GM23338 (cell line): ENCODE data around the gene ADGRG1. TPM values are rescaled to one million over a fixed set of nuclear protein-coding genes. Genes with fewer than 3 reads are reported as not detected.
"Not testable (repeated sequence)": the region's sequence is repeated elsewhere in the genome, so short reads cannot be mapped to it uniquely, and the experiment has no call there.

ENCODE experiments used
- ATAC-seq: fragments of 200-7000 bp; cut with Tn5 transposase; 3 replicates; pipeline ENCODE4 v1.9.1; 2020
- DNase-seq: peaks from one replicate; pipeline ENCODE4 v3.0.0-alpha.2; 2015; ENCODE audit warnings: low spot score
- H2AFZ ChIP-seq: fragments of 200-600 bp; sonication (generic); 2 replicates; pipeline ENCODE4 v1.8.0; 2016; ENCODE audit warnings: antibody characterized with exemption, mild to moderate bottlenecking, moderate library complexity
- H3F3A ChIP-seq: fragments of 200-600 bp; sonication (generic); replicated peaks from 2 replicates; pipeline ENCODE4 v1.8.0; 2017; ENCODE audit warnings: antibody characterized with exemption, mixed run types, low read depth
- H3K27ac ChIP-seq: fragments of 200-600 bp; sonication (generic); 2 replicates; pipeline ENCODE4 v1.6.1; 2016; ENCODE audit warnings: low read depth
- H3K27me3 ChIP-seq: fragments of 200-600 bp; sonication (generic); 2 replicates; pipeline ENCODE4 v1.8.0; 2016; ENCODE audit warnings: mild to moderate bottlenecking, mixed run types, moderate library complexity; ENCODE audit not compliant: insufficient read depth
- H3K36me3 ChIP-seq: fragments of 200-600 bp; sonication (generic); 2 replicates; pipeline ENCODE4 v1.8.0; 2016; ENCODE audit warnings: mild to moderate bottlenecking; ENCODE audit not compliant: insufficient read depth
- H3K4me1 ChIP-seq: fragments of 200-600 bp; sonication (generic); 2 replicates; pipeline ENCODE4 v1.8.0; 2016; ENCODE audit warnings: mild to moderate bottlenecking, moderate library complexity; ENCODE audit not compliant: insufficient read depth
- H3K4me2 ChIP-seq: fragments of 200-600 bp; sonication (generic); 2 replicates; pipeline ENCODE4 v1.7.1; 2017; ENCODE audit warnings: mixed run types
- H3K4me3 ChIP-seq: fragments of 200-600 bp; sonication (generic); 2 replicates; pipeline ENCODE4 v1.6.1; 2016; ENCODE audit warnings: mixed run types
- H3K79me2 ChIP-seq: fragments of 200-600 bp; sonication (generic); replicated peaks from 2 replicates; pipeline ENCODE4 v1.8.0; 2017; ENCODE audit warnings: mild to moderate bottlenecking; ENCODE audit not compliant: insufficient read depth
- H3K9me2 ChIP-seq: fragments of 200-600 bp; sonication (generic); 2 replicates; pipeline ENCODE4 v1.8.0; 2017; ENCODE audit not compliant: insufficient read depth
- H4K20me1 ChIP-seq: fragments of 200-600 bp; sonication (generic); replicated peaks from 2 replicates; pipeline ENCODE4 v1.8.0; 2017; ENCODE audit warnings: mild to moderate bottlenecking; ENCODE audit not compliant: insufficient read depth
- H3K27ac Mint-ChIP-seq: 2 replicates; pipeline ENCODE4 v1.8.0; 2020; ENCODE audit warnings: inconsistent platforms, mild to moderate bottlenecking, moderate library complexity, mixed read lengths
- H3K27me3 Mint-ChIP-seq: 3 replicates; pipeline ENCODE4 v1.8.0; 2022; ENCODE audit warnings: low read depth, mild to moderate bottlenecking, moderate library complexity, mixed read lengths, inconsistent platforms; ENCODE audit not compliant: insufficient read depth, poor library complexity
- H3K36me3 Mint-ChIP-seq: 3 replicates; pipeline ENCODE4 v1.8.0; 2021; ENCODE audit warnings: low read depth, mild to moderate bottlenecking, inconsistent platforms, moderate library complexity, mixed read lengths
- H3K4me1 Mint-ChIP-seq: 3 replicates; pipeline ENCODE4 v1.8.0; 2020; ENCODE audit warnings: mild to moderate bottlenecking, inconsistent platforms, mixed read lengths
- H3K4me3 Mint-ChIP-seq: 3 replicates; pipeline ENCODE4 v1.8.0; 2021; ENCODE audit warnings: moderate library complexity, mild to moderate bottlenecking, inconsistent platforms, mixed read lengths
- H3K9me3 Mint-ChIP-seq: 3 replicates; pipeline ENCODE4 v1.8.0; 2020; ENCODE audit warnings: moderate library complexity, mild to moderate bottlenecking, inconsistent platforms, mixed read lengths
- CREB1 ChIP-seq: fragments of 250-450 bp; sonication (Bioruptor Pico); IDR thresholded peaks from 2 replicates; pipeline ENCODE4 v1.5.0; 2020; ENCODE audit warnings: low read depth, mild to moderate bottlenecking, moderate library complexity
- EZH2 ChIP-seq: fragments of 200-600 bp; sonication (generic); IDR thresholded peaks from one replicate; pipeline ENCODE4 v1.8.0; 2017; ENCODE audit warnings: antibody characterized with exemption, mild to moderate bottlenecking, low read depth; ENCODE audit not compliant: unreplicated experiment
- NANOG ChIP-seq: IDR thresholded peaks from 2 replicates; pipeline ENCODE4 v1.6.1; 2016; ENCODE audit warnings: antibody characterized with exemption, borderline replicate concordance
- STAT1 ChIP-seq: IDR thresholded peaks from one replicate; pipeline ENCODE4 v1.6.1; 2016; ENCODE audit warnings: antibody characterized with exemption; ENCODE audit not compliant: unreplicated experiment
- ZNF331 ChIP-seq: fragments of 250-450 bp; sonication (Bioruptor Pico); IDR thresholded peaks from 2 replicates; pipeline ENCODE4 v1.5.0; 2020; ENCODE audit warnings: low read depth, mild to moderate bottlenecking, moderate library complexity
- polyA plus RNA-seq: library from polyadenylated mRNA; unstranded; fragments of >200 nt; fragmentation: Nextera tagmentation; extraction: Ambion mirVana; gene quantifications from 2 replicates; pipeline ENCODE4 v1.2.1, GENCODE V29; 2016
- total RNA-seq: library from RNA; depleted of rRNA; stranded (reverse); fragments of >200 nt; shearing (Covaris generic); gene quantifications from 2 replicates; pipeline ENCODE4 v1.2.3, GENCODE V29; 2014
- TF ChIP-seq, protein P1 (sequence below): fragments of 250-450 bp; sonication (Bioruptor Pico); IDR thresholded peaks from 2 replicates; pipeline ENCODE4 v1.5.0; 2020; ENCODE audit warnings: mild to moderate bottlenecking, moderate library complexity
- TF ChIP-seq, protein P2 (sequence below), 2 experiments: fragments of 200-600 bp in 1 of 2; sonication (generic) in 1 of 2; conservative IDR thresholded peaks; 2 replicates each; pipeline versions ENCODE4 v1.5.1 to v1.6.1; 2016 to 2017; ENCODE audit warnings: antibody characterized with exemption in 2 of 2, low read depth in 2 of 2, mild to moderate bottlenecking in 2 of 2, moderate library complexity in 1 of 2

The ADGRG1 gene
- total and polyA plus RNA-seq, 2 experiments from 2014 or later = 0.14 to 0.47 TPM

DNA sequence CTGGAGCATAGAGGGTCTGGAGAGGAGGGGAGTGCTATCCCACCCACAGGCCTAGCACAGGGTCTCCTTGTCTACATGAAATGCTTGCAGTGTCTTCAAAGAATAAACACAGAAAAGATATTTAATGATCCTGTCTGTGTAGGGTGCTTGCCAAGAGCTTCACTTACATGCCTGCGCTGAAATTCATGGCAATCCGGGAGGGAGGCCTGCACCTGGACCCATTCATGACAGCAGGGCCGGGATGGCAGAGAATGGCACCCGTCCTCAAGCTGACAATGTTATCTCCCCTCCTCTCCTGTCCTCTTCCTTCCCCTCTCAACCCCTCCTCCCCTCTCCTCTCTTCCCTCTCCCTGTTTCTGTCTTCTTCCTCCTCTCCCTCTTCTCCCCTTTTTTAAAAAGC is 41.8 kb downstream of the ADGRG1 start:
- no peaks in the 10 kb centered on the region for H3F3A ChIP-seq
- H3K27me3 Mint-ChIP-seq = peaks cover 9% of the 10 kb centered on the region
- no peak overlapping the region for H3K4me2 ChIP-seq
- H3K27me3 ChIP-seq = no peaks in the 10 kb centered on the region
- H3K4me3 ChIP-seq = no peak overlapping the region
- H3K4me1 ChIP-seq = no peaks in the 10 kb centered on the region
- H3K36me3 Mint-ChIP-seq = no peaks in the 10 kb centered on the region
- H3K27ac ChIP-seq = no peak overlapping the region
- no peaks in the 10 kb centered on the region; the same call in 1 of the 3 replicates for H3K9me3 Mint-ChIP-seq
- no peak overlapping the region for H3K4me3 Mint-ChIP-seq
- TF ChIP-seq CREB1 (no peak), NANOG (no peak), STAT1 (no peak), EZH2 (no peak), ZNF331 (CRISPR knock-in tag) (no peak)
- TF ChIP-seq, protein P1, sequence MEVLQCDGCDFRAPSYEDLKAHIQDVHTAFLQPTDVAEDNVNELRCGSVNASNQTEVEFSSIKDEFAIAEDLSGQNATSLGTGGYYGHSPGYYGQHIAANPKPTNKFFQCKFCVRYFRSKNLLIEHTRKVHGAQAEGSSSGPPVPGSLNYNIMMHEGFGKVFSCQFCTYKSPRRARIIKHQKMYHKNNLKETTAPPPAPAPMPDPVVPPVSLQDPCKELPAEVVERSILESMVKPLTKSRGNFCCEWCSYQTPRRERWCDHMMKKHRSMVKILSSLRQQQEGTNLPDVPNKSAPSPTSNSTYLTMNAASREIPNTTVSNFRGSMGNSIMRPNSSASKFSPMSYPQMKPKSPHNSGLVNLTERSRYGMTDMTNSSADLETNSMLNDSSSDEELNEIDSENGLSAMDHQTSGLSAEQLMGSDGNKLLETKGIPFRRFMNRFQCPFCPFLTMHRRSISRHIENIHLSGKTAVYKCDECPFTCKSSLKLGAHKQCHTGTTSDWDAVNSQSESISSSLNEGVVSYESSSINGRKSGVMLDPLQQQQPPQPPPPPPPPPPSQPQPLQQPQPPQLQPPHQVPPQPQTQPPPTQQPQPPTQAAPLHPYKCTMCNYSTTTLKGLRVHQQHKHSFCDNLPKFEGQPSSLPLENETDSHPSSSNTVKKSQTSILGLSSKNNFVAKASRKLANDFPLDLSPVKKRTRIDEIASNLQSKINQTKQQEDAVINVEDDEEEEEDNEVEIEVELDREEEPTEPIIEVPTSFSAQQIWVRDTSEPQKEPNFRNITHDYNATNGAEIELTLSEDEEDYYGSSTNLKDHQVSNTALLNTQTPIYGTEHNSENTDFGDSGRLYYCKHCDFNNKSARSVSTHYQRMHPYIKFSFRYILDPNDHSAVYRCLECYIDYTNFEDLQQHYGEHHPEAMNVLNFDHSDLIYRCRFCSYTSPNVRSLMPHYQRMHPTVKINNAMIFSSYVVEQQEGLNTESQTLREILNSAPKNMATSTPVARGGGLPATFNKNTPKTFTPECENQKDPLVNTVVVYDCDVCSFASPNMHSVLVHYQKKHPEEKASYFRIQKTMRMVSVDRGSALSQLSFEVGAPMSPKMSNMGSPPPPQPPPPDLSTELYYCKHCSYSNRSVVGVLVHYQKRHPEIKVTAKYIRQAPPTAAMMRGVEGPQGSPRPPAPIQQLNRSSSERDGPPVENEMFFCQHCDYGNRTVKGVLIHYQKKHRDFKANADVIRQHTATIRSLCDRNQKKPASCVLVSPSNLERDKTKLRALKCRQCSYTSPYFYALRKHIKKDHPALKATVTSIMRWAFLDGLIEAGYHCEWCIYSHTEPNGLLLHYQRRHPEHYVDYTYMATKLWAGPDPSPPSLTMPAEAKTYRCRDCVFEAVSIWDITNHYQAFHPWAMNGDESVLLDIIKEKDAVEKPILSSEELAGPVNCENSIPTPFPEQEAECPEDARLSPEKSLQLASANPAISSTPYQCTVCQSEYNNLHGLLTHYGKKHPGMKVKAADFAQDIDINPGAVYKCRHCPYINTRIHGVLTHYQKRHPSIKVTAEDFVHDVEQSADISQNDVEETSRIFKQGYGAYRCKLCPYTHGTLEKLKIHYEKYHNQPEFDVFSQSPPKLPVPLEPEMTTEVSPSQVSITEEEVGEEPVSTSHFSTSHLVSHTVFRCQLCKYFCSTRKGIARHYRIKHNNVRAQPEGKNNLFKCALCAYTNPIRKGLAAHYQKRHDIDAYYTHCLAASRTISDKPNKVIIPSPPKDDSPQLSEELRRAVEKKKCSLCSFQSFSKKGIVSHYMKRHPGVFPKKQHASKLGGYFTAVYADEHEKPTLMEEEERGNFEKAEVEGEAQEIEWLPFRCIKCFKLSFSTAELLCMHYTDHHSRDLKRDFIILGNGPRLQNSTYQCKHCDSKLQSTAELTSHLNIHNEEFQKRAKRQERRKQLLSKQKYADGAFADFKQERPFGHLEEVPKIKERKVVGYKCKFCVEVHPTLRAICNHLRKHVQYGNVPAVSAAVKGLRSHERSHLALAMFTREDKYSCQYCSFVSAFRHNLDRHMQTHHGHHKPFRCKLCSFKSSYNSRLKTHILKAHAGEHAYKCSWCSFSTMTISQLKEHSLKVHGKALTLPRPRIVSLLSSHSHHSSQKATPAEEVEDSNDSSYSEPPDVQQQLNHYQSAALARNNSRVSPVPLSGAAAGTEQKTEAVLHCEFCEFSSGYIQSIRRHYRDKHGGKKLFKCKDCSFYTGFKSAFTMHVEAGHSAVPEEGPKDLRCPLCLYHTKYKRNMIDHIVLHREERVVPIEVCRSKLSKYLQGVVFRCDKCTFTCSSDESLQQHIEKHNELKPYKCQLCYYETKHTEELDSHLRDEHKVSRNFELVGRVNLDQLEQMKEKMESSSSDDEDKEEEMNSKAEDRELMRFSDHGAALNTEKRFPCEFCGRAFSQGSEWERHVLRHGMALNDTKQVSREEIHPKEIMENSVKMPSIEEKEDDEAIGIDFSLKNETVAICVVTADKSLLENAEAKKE = no peak
- TF ChIP-seq, protein P2, sequence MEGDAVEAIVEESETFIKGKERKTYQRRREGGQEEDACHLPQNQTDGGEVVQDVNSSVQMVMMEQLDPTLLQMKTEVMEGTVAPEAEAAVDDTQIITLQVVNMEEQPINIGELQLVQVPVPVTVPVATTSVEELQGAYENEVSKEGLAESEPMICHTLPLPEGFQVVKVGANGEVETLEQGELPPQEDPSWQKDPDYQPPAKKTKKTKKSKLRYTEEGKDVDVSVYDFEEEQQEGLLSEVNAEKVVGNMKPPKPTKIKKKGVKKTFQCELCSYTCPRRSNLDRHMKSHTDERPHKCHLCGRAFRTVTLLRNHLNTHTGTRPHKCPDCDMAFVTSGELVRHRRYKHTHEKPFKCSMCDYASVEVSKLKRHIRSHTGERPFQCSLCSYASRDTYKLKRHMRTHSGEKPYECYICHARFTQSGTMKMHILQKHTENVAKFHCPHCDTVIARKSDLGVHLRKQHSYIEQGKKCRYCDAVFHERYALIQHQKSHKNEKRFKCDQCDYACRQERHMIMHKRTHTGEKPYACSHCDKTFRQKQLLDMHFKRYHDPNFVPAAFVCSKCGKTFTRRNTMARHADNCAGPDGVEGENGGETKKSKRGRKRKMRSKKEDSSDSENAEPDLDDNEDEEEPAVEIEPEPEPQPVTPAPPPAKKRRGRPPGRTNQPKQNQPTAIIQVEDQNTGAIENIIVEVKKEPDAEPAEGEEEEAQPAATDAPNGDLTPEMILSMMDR (conservative IDR thresholded peaks at IDR 0.05; ENCODE audit: low read depth in 2 of 2) = no peak
- no peaks in the 10 kb centered on the region for H3K9me2 ChIP-seq
- no peak overlapping the region for H2AFZ ChIP-seq
- no peak overlapping the region for H3K27ac Mint-ChIP-seq
- ATAC-seq (no peak), DNase-seq (no peak)
- no peaks in the 10 kb centered on the region for H4K20me1 ChIP-seq
- H3K36me3 ChIP-seq = no peaks in the 10 kb centered on the region
- H3K4me1 Mint-ChIP-seq = peaks cover 4% of the 10 kb centered on the region; the same call in 2 of the 3 replicates
- no peaks in the 10 kb centered on the region for H3K79me2 ChIP-seq

DNA sequence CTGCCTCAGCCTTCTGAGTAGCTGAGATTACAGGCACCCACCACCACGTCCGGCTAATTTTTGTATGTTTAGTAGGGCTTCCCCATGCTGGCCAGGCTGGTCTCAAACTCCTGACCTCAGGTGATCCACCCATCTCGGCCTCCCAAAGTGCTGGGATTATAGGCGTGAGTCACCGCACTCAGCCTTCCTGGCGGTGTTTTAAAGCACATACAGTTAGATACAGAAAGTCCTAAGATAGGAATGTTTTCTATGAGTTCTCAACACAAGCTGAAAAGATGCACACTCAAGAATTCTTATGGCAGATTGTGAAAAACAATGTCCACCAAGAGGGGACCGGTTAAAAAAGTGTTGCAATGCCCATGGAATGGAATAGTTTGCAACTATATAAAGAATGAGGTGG is 43.0 kb downstream of the ADGRG1 start:
- not testable (repeated sequence) for H3K4me2 ChIP-seq, H3K36me3 Mint-ChIP-seq, H3K4me3 Mint-ChIP-seq, H3K27me3 Mint-ChIP-seq, H3K36me3 ChIP-seq, H3K79me2 ChIP-seq, H4K20me1 ChIP-seq, H3K9me3 Mint-ChIP-seq, H3K27me3 ChIP-seq, H3K27ac ChIP-seq, H3K9me2 ChIP-seq, H3F3A ChIP-seq, H2AFZ ChIP-seq, DNase-seq, H3K4me3 ChIP-seq, H3K27ac Mint-ChIP-seq, ATAC-seq
- peaks cover 11% of the 10 kb centered on the region for H3K4me1 ChIP-seq
- peaks cover 14% of the 10 kb centered on the region for H3K4me1 Mint-ChIP-seq
